ENCODE results near the gene ARHGEF2. TPM values are rescaled to one million over a fixed set of nuclear protein-coding genes. Genes with fewer than 3 reads are reported as not detected.

The ARHGEF2 gene
- total RNA-seq, 1 experiment from 2014 or later: 90.1 TPM

DNA sequence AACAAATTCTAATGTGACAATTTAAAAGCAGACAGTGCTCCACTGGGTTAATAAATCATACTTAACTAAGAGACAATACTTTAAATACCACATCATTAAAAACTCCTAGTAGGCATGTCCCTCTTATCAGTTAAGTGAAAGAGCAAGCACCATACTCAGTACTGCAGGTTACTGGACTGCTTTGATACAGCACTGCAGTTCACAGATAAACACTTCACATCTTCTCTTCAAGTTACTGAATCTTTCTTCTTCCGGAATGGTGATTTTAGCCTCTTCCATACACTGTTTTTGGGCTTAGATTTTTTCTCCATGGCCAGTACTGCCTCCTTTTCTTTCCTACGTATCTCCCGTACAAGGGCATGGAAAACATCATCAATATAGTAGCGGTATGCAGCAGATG, 78.2 kb downstream of the ARHGEF2 start:
- Histone ChIP-seq H3K27ac (ENCODE audit: low read depth, low read length) (no peak overlapping the region), H3K9ac (ENCODE audit: low read length) (no peak overlapping the region), H2AFZ (ENCODE audit: low read depth, low read length, poor library complexity, severe bottlenecking) (no peak overlapping the region), H3K79me2 (ENCODE audit: insufficient read depth, low read length) (peaks cover 21% of the 10 kb centered on the region; the same call in 1 of the 2 replicates), H3K9me3 (ENCODE audit: control insufficient read depth in 1 of 2, insufficient read depth in 1 of 2, low read depth in 1 of 2, low read length in 2 of 2) (no peaks in the 10 kb centered on the region), H3K36me3 (ENCODE audit: control insufficient read depth in 1 of 2, insufficient read depth in 2 of 2, low read length in 2 of 2) (peaks cover 50 to 52% of the 10 kb centered on the region in 2 experiments; a peak in 3 of 4 replicates), H3K4me2 (ENCODE audit: low read length) (no peak overlapping the region), H3K4me1 (ENCODE audit: control insufficient read depth in 1 of 2, insufficient read depth in 2 of 2, low read length in 2 of 2) (peaks cover 0 to 7% of the 10 kb centered on the region in 2 experiments; a peak in 1 of 4 replicates), H3K27me3 (ENCODE audit: insufficient read depth, low read length) (no peaks in the 10 kb centered on the region), H3K9me2 (ENCODE audit: insufficient read depth) (no peaks in the 10 kb centered on the region), H3K4me3 (replicated peaks in 1 of 2; ENCODE audit: low read depth in 1 of 2, low read length in 2 of 2) (no peak overlapping the region), H4K20me1 (ENCODE audit: insufficient read depth) (peaks cover 5% of the 10 kb centered on the region; the same call in 1 of the 2 replicates)
- intact Hi-C loops (cut with micrococcal nuclease): no loop called here
- ChIA-PET CTCF (no interaction called here), RAD21 (ENCODE audit: low non-redundant PET in 1 of 2, low total read pairs in 2 of 2, uncharacterized antibody in 2 of 2, unreplicated experiment in 2 of 2) (no interaction called here), POLR2A (no interaction called here)
- BruUV-seq (replicated peaks): no TSS peak
- ATAC-seq (no peak), DNase-seq (ENCODE audit: low read depth, low spot score) (no peak)
- TF ChIP-seq, protein P1, sequence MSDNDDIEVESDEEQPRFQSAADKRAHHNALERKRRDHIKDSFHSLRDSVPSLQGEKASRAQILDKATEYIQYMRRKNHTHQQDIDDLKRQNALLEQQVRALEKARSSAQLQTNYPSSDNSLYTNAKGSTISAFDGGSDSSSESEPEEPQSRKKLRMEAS (IDR thresholded peaks at IDR 0.05): no peak
- TF ChIP-seq, protein P2, sequence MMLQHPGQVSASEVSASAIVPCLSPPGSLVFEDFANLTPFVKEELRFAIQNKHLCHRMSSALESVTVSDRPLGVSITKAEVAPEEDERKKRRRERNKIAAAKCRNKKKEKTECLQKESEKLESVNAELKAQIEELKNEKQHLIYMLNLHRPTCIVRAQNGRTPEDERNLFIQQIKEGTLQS (IDR thresholded peaks at IDR 0.05): no peak
- TF ChIP-seq EGR1 (IDR thresholded peaks at IDR 0.05; ENCODE audit: low read depth) (no peak), EZH2phosphoT487 (IDR thresholded peaks at IDR 0.05; ENCODE audit: borderline replicate concordance) (no peak), EZH2 (IDR thresholded peaks at IDR 0.05) (no peak), SIN3A (IDR thresholded peaks at IDR 0.05; ENCODE audit: low read depth) (no peak), POLR2A (IDR thresholded peaks at IDR 0.05; ENCODE audit: borderline replicate concordance, extremely low read depth, insufficient read depth, insufficient read length) (no peak), SRF (IDR thresholded peaks at IDR 0.05; ENCODE audit: low read depth) (no peak), ZFX (IDR thresholded peaks at IDR 0.05) (no peak), CEBPB (IDR thresholded peaks at IDR 0.05; ENCODE audit: low read depth) (no peak)
- TF ChIP-seq, protein P3, sequence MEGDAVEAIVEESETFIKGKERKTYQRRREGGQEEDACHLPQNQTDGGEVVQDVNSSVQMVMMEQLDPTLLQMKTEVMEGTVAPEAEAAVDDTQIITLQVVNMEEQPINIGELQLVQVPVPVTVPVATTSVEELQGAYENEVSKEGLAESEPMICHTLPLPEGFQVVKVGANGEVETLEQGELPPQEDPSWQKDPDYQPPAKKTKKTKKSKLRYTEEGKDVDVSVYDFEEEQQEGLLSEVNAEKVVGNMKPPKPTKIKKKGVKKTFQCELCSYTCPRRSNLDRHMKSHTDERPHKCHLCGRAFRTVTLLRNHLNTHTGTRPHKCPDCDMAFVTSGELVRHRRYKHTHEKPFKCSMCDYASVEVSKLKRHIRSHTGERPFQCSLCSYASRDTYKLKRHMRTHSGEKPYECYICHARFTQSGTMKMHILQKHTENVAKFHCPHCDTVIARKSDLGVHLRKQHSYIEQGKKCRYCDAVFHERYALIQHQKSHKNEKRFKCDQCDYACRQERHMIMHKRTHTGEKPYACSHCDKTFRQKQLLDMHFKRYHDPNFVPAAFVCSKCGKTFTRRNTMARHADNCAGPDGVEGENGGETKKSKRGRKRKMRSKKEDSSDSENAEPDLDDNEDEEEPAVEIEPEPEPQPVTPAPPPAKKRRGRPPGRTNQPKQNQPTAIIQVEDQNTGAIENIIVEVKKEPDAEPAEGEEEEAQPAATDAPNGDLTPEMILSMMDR (IDR thresholded peaks at IDR 0.05 in 2 of 3, conservative IDR thresholded peaks at IDR 0.05 in 1 of 3; ENCODE audit: borderline replicate concordance in 1 of 3, insufficient read depth in 1 of 3, low read depth in 2 of 3, low read length in 2 of 3): no peak
